NCI-H345 treated with DMSO at 0.1 percent for 48 hours (cell line): ENCODE results near the gene PEX5L.
"Not testable (repeated sequence)": the region's sequence is repeated elsewhere in the genome, so short reads cannot be mapped to it uniquely, and the experiment has no call there.

Source experiments
- DNase-seq: peaks from one replicate; lab custom pipeline; 2025; ENCODE audit not compliant: unreplicated experiment; lab: John Stamatoyannopoulos, UW

The PEX5L gene

GRCh38 chr3:180017846-180018245 lies 18.9 kb downstream of the PEX5L start:
- DNase-seq: no peak

GRCh38 chr3:180011927-180012326 lies 24.8 kb downstream of the PEX5L start:
- DNase-seq: no peak

GRCh38 chr3:180008318-180008717 lies 28.4 kb downstream of the PEX5L start:
- not testable (repeated sequence) for DNase-seq

- DNase-seq: no peak
Measured at GRCh38 chr3:180004542-180004941, 32.2 kb downstream of the PEX5L start.

- no peak for DNase-seq
Measured at GRCh38 chr3:180002006-180002405, 34.7 kb downstream of the PEX5L start.

GRCh38 chr3:180000500-180000899 lies 36.2 kb downstream of the PEX5L start:
- DNase-seq: no peak

GRCh38 chr3:179995406-179995805 lies 41.3 kb downstream of the PEX5L start:
- no peak for DNase-seq

- no peak for DNase-seq
Measured at GRCh38 chr3:179991883-179992282, 44.9 kb downstream of the PEX5L start.

- DNase-seq: no peak
Measured at GRCh38 chr3:179991104-179991503, 45.6 kb downstream of the PEX5L start.

- no peak for DNase-seq
Measured at GRCh38 chr3:179981646-179982045, 55.1 kb downstream of the PEX5L start.

GRCh38 chr3:179977356-179977755 lies 59.4 kb downstream of the PEX5L start:
- DNase-seq: no peak

GRCh38 chr3:179973931-179974361 lies 62.8 kb downstream of the PEX5L start:
- DNase-seq: no peak

- no peak for DNase-seq
Measured at GRCh38 chr3:179972881-179973423, 63.8 kb downstream of the PEX5L start.

GRCh38 chr3:179971280-179971679 lies 65.5 kb downstream of the PEX5L start:
- no peak for DNase-seq

GRCh38 chr3:179970746-179971145 lies 66.0 kb downstream of the PEX5L start:
- DNase-seq: no peak

GRCh38 chr3:179969525-179969924 lies 67.2 kb downstream of the PEX5L start:
- no peak for DNase-seq

GRCh38 chr3:179967622-179968021 lies 69.1 kb downstream of the PEX5L start:
- DNase-seq: no peak

GRCh38 chr3:179964890-179965289 lies 71.8 kb downstream of the PEX5L start:
- DNase-seq: no peak

- DNase-seq: no peak
Measured at GRCh38 chr3:179962629-179963387, 73.9 kb downstream of the PEX5L start.

- peak; percentile 29 for DNase-seq
Measured at GRCh38 chr3:179961703-179962078, 75.0 kb downstream of the PEX5L start.

- DNase-seq: no peak
Measured at GRCh38 chr3:179961071-179961702, 75.5 kb downstream of the PEX5L start.

GRCh38 chr3:179958759-179959158 lies 78.0 kb downstream of the PEX5L start:
- DNase-seq: no peak
